Measurements from ENCODE around the gene PARD3.

DNA sequence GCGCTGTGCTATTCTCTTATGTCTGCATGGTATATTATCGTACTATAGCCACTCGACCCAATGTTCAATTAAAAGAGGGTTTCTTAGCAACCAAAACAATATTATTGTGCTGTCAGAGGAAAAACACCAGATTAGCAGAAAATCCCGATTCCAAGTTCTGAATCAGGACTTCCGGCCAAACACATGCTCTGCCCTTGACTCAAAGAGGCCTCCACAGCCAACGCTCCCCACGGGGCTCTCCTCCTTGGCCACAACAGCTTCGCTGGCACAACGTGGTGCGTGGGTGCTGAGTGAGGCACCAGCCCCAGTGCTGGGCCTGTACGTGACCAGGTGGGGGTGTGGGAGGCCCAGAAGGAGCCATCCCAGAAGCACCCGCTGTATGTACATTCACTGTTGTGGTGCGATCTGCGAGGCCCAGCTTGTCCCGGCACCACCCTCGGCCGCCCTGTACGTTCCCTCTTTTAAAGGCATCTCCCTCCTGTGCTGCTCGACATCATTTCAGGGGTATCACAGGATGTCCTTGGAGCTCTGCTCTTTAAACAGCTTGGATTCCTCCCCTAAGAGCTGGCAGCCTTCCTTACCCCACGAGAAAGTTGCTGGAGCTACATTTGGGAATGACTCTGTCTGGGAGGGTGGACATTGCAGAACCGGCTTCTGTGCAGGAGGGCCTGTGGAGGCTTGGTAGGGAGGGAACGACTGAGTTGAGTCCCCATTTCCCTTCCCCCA, 736.2 kb downstream of the PARD3 start:
- TF ChIP-seq POLR2A (IDR thresholded peaks at IDR 0.05), result no peak
- no peak for TF ChIP-seq CTCF (IDR thresholded peaks at IDR 0.05)

Data from Peyer's patch (tissue), 4 donors.